PC-3 (cell line): ENCODE measurements around the gene ZNF862. TPM values are rescaled to one million over a fixed set of nuclear protein-coding genes. Genes with fewer than 3 reads are reported as not detected.
A peak's percentile ranks its signal among the peaks of the same experiment; 100 is the strongest.

ENCODE experiments used
- ATAC-seq: fragments of 200-7000 bp; cut with Tn5 transposase; 2 replicates; pipeline ENCODE4 v1.9.1; 2020; ENCODE audit warnings: mild to moderate bottlenecking, moderate library complexity
- BruUV-seq: library from RNA; stranded (reverse); fragments of 400-500 nt; replicated peaks from 2 replicates; lab custom pipeline; 2021; lab: Mats Ljungman, UMichigan
- CTCF ChIA-PET: fragments of 300-600 bp; sonication (Branson Sonifier 250); formaldehyde crosslinking; loops from one replicate; lab custom pipeline; 2022; ENCODE audit warnings: antibody characterized with exemption; lab: Charles Lee
- POLR2A ChIA-PET: fragments of 300-600 bp; sonication (Branson Sonifier 250); formaldehyde crosslinking; loops from one replicate; lab custom pipeline; 2022; ENCODE audit warnings: antibody characterized with exemption; ENCODE audit not compliant: unreplicated experiment; lab: Charles Lee
- DNase-seq: peaks from one replicate; pipeline ENCODE4 v3.0.0-alpha.2; 2015
- H2AFZ ChIP-seq: fragments of 300-600 bp; sonication (generic); 2 replicates; pipeline ENCODE4 v1.6.0; 2016; ENCODE audit warnings: antibody characterized with exemption, low read length
- H3F3A ChIP-seq: fragments of 300-600 bp; sonication (generic); one replicate; pipeline ENCODE4 v1.6.0; 2017; ENCODE audit warnings: antibody characterized with exemption, low read length, control low read depth, mild to moderate bottlenecking; ENCODE audit not compliant: unreplicated experiment
- H3K27ac ChIP-seq: fragments of 300-600 bp; sonication (generic); 2 replicates; pipeline ENCODE4 v1.5.1; 2016; ENCODE audit warnings: mild to moderate bottlenecking, low read length
- H3K27me3 ChIP-seq: fragments of 300-600 bp; sonication (generic); 2 replicates; pipeline ENCODE4 v1.6.1; 2016; ENCODE audit warnings: low read length, mixed read lengths
- H3K36me3 ChIP-seq: fragments of 300-600 bp; sonication (generic); 2 replicates; pipeline ENCODE4 v1.6.1; 2016; ENCODE audit warnings: low read depth, mixed run types, low read length, mixed read lengths
- H3K4me1 ChIP-seq: fragments of 300-600 bp; sonication (generic); 2 replicates; pipeline ENCODE4 v1.5.1; 2016; ENCODE audit warnings: low read length; ENCODE audit not compliant: insufficient read depth
- H3K4me2 ChIP-seq: fragments of 300-600 bp; sonication (generic); 2 replicates; pipeline ENCODE4 v1.6.0; 2016; ENCODE audit warnings: low read length
- H3K4me3 ChIP-seq: fragments of 300-600 bp; sonication (generic); 2 replicates; pipeline ENCODE4 v1.5.1; 2016; ENCODE audit warnings: mild to moderate bottlenecking, low read length, mixed read lengths
- H3K79me2 ChIP-seq: fragments of 300-600 bp; sonication (generic); 2 replicates; pipeline ENCODE4 v1.6.1; 2017; ENCODE audit warnings: low read length, mixed read lengths
- H3K9ac ChIP-seq: fragments of 300-600 bp; sonication (generic); 2 replicates; pipeline ENCODE4 v1.6.0; 2016; ENCODE audit warnings: mild to moderate bottlenecking, low read length
- H3K9me2 ChIP-seq: fragments of 300-600 bp; sonication (generic); replicated peaks from 2 replicates; pipeline ENCODE4 v1.6.1; 2016; ENCODE audit warnings: mixed run types, low read length, mixed read lengths
- H3K9me3 ChIP-seq: fragments of 300-600 bp; sonication (generic); 2 replicates; pipeline ENCODE4 v1.6.1; 2016; ENCODE audit warnings: low read length, mixed read lengths
- H4K20me1 ChIP-seq: fragments of 300-600 bp; sonication (generic); 2 replicates; pipeline ENCODE4 v1.6.1; 2016; ENCODE audit warnings: low read length, mixed read lengths
- CTCF ChIP-seq: fragments of 300-600 bp; sonication (generic); conservative IDR thresholded peaks from 2 replicates; pipeline ENCODE4 v1.5.1; 2017; ENCODE audit warnings: antibody characterized with exemption, low read depth, mild to moderate bottlenecking, low read length
- EZH2 ChIP-seq: fragments of 300-600 bp; sonication (generic); IDR thresholded peaks from one replicate; pipeline ENCODE4 v1.6.1; 2017; ENCODE audit warnings: antibody characterized with exemption, mild to moderate bottlenecking, low read length; ENCODE audit not compliant: unreplicated experiment
- EZH2phosphoT487 ChIP-seq: fragments of 300-600 bp; sonication (generic); IDR thresholded peaks from 2 replicates; pipeline ENCODE4 v1.6.1; 2018; ENCODE audit warnings: mild to moderate bottlenecking, antibody characterized with exemption, low read length, borderline replicate concordance
- intact Hi-C: fragments of 100-400 bp; cut with micrococcal nuclease; formaldehyde crosslinking; loops from 2 replicates; pipeline ENCODE4 v1.9.0; 2023
- total RNA-seq: library from RNA; depleted of rRNA; stranded (reverse); fragments of >200 nt; gene quantifications from 2 replicates; pipeline ENCODE4 v1.2.3, GENCODE V29; 2014

The ZNF862 gene
- total RNA-seq, 1 experiment from 2014 or later: 3.0 TPM

GRCh38 chr7:149809215-149809614 is 29.0 kb upstream of the ZNF862 start:
- ChIA-PET POLR2A (no interaction called here), CTCF (no interaction called here)
- Histone ChIP-seq H3K79me2 (no peaks in the 10 kb centered on the region), H2AFZ (no peak overlapping the region), H3K27ac (no peak overlapping the region), H3K4me1 (no peaks in the 10 kb centered on the region), H3K4me3 (no peak overlapping the region), H3K9ac (no peak overlapping the region), H3K27me3 (no peaks in the 10 kb centered on the region), H3K9me2 (no peaks in the 10 kb centered on the region), H3K4me2 (no peak overlapping the region), H3F3A (no peaks in the 10 kb centered on the region), H4K20me1 (no peaks in the 10 kb centered on the region), H3K36me3 (no peaks in the 10 kb centered on the region), H3K9me3 (no peaks in the 10 kb centered on the region)
- ATAC-seq: no peak; the same call in 1 of the 2 replicates
- intact Hi-C loops: loop anchor here (10.0 kb wide), 1 partner anchor 236 kb away; no protein-coding TSS in a partner anchor
- no TSS peak for BruUV-seq
- DNase-seq: no peak
- TF ChIP-seq EZH2 (no peak), EZH2phosphoT487 (no peak), CTCF (no peak)

DNA sequence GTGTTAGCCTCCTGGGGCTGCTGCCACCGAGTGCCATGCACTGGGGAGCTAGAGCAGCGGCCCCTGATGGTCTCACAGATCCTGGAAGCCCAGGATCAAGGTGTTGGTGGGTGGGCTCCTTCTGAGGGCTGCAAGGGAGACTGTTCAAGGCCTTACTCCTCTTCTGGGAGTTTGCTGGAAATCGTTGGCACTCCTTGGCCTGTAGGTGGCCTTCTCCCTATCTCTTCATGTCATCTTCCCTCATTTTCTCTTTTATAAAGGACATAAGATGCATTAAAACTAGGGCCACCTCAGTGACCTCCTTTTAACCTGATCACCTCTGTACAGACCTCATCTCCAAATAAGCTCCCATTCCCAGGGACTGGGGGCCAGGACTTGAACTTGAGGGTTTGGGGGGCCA is 27.0 kb upstream of the ZNF862 start:
- no peaks in the 10 kb centered on the region for H3K36me3 ChIP-seq
- BruUV-seq: no TSS peak
- no peak overlapping the region for H3K9ac ChIP-seq
- ATAC-seq (peak; percentile 42; the same call in 1 of the 2 replicates), DNase-seq (no peak)
- no peak overlapping the region for H3K27ac ChIP-seq
- H3K4me3 ChIP-seq: no peak overlapping the region
- no peaks in the 10 kb centered on the region for H3F3A ChIP-seq
- intact Hi-C loops: no loop called here
- no peaks in the 10 kb centered on the region for H4K20me1 ChIP-seq
- H3K79me2 ChIP-seq: no peaks in the 10 kb centered on the region
- H3K9me2 ChIP-seq: no peaks in the 10 kb centered on the region
- ChIA-PET CTCF (no interaction called here), POLR2A (no interaction called here)
- no peaks in the 10 kb centered on the region for H3K27me3 ChIP-seq
- TF ChIP-seq EZH2phosphoT487 (no peak), CTCF (peak; percentile 55)
- no peaks in the 10 kb centered on the region for H3K4me1 ChIP-seq
- no peak overlapping the region for H2AFZ ChIP-seq
- H3K4me2 ChIP-seq: no peak overlapping the region
- no peaks in the 10 kb centered on the region for H3K9me3 ChIP-seq

DNA sequence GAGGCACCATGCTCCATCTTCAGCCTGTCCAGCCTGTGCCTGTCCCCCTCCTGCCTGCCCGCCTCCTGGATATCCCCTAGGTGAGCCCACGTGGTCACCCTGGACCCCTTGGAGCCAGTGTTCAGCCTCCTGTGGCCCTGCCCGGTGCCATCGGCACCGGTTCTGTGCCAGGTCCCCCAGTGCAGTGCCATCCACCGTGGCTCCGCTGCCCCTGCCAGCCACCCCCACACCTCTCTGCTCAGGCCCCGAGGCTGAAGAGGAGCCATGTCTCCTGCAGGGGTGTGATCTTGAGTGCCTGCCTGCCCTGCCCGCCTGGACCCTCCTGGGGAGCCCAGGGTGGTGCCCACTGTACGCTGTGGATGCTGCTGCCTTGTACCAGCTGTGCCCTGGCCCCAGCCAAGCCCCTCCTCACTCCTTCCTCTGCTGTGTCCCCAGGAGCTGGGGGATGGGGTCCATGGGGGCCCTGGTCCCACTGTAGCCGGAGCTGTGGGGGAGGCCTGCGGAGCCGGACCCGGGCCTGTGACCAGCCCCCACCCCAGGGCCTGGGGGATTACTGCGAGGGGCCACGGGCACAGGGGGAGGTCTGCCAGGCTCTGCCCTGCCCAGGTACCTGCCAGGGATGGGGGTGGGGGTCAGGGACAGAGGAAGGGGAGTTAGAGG is 26.2 kb upstream of the ZNF862 start:
- Histone ChIP-seq H3K9me3 (no peaks in the 10 kb centered on the region), H3F3A (no peaks in the 10 kb centered on the region), H3K9me2 (no peaks in the 10 kb centered on the region), H3K4me1 (no peaks in the 10 kb centered on the region), H2AFZ (no peak overlapping the region), H3K79me2 (no peaks in the 10 kb centered on the region), H3K4me2 (no peak overlapping the region), H4K20me1 (no peaks in the 10 kb centered on the region), H3K4me3 (no peak overlapping the region), H3K9ac (no peak overlapping the region), H3K36me3 (no peaks in the 10 kb centered on the region), H3K27me3 (no peaks in the 10 kb centered on the region), H3K27ac (no peak overlapping the region)
- no peak for ATAC-seq
- no peak for DNase-seq
- no TSS peak for BruUV-seq
- no peak for TF ChIP-seq EZH2
- no peak for TF ChIP-seq EZH2phosphoT487
- TF ChIP-seq CTCF: no peak
- POLR2A ChIA-PET: no interaction called here
- CTCF ChIA-PET: no interaction called here
- intact Hi-C loops: no loop called here
